Stimulated activated CD4-positive, alpha-beta T cell treated with anti-CD3 and anti-CD28 coated beads, Interleukin-4, amount 100 ng/mL, for 1 hour (primary cell): ENCODE data around the gene CACNA1S.

Experiments used
- DNase-seq: peaks from one replicate; pipeline ENCODE4 v3.0.0-alpha.2; 2020

The CACNA1S gene

GRCh38 chr1:201007481-201007880, 104.7 kb downstream of the CACNA1S start:
- no peak for DNase-seq

GRCh38 chr1:201006450-201006849, 105.8 kb downstream of the CACNA1S start:
- no peak for DNase-seq

- no peak for DNase-seq
Observed at GRCh38 chr1:201004732-201005131, 107.5 kb downstream of the CACNA1S start.

- no peak for DNase-seq
Observed at GRCh38 chr1:201004154-201004553, 108.1 kb downstream of the CACNA1S start.

- no peak for DNase-seq
Observed at GRCh38 chr1:201002510-201002909, 109.7 kb downstream of the CACNA1S start.

- no peak for DNase-seq
Observed at GRCh38 chr1:201001962-201002361, 110.3 kb downstream of the CACNA1S start.

- no peak for DNase-seq
Observed at GRCh38 chr1:201000391-201000790, 111.8 kb downstream of the CACNA1S start.

- DNase-seq: no peak
Observed at GRCh38 chr1:200999667-201000066, 112.6 kb downstream of the CACNA1S start.

- DNase-seq: no peak
Observed at GRCh38 chr1:200998323-200998722, 113.9 kb downstream of the CACNA1S start.

GRCh38 chr1:200992382-200993048, 119.7 kb downstream of the CACNA1S start:
- no peak for DNase-seq

- no peak for DNase-seq
Observed at GRCh38 chr1:200991097-200991614, 121.1 kb downstream of the CACNA1S start.

- no peak for DNase-seq
Observed at GRCh38 chr1:200990114-200990513, 122.1 kb downstream of the CACNA1S start.
